ENCODE data around the gene SYT9.

SYT9 gene

DNA sequence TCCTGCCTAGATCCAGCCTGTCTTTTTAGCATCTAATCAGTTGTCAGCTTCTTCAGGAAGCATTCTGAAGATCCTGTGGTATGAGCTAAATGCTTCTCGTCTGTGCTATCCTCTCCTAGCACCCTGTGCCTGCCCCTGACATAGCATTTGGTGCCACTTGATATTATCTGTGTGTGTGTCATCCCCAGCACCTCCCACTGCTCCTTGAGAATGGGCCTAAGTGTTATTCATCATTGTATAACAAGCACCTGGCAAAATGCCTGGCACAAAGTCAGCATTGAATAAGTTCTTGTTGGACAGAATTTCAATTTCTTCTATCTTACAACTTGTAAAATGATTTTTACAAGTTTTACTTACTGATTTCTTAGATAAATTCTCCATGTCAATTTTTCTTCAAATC lies 205.5 kb downstream of the SYT9 start:
- Mint-ChIP-seq H3K4me1 (ENCODE audit: low read depth) (no peaks in the 10 kb centered on the region), H3K4me3 (no peak overlapping the region), H3K27me3 (no peaks in the 10 kb centered on the region), H3K36me3 (ENCODE audit: low read depth) (no peaks in the 10 kb centered on the region), H3K27ac (no peak overlapping the region), H3K9me3 (no peaks in the 10 kb centered on the region)
- intact Hi-C loops (cut with micrococcal nuclease) = no loop called here

DNA sequence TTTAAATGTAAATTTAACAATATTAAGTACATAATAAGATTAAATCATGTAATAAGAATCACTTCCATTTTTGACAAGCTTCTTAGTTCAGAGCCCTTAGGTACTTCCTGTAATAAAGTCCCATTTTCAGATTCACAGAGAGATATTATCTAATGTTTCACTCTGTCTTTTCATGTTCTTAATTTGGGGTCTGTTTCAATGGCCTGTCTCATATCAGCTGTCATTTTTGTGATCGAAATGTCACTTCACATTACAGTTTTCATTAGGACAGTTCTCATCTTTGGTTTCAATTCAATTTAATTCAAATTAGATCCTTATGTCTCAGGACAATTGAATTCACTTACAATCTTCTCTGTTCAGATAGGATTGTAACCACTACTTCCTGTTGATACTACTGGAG lies 211.0 kb downstream of the SYT9 start:
- H3K9me3 Mint-ChIP-seq = no peaks in the 10 kb centered on the region
- peaks cover 1% of the 10 kb centered on the region for H3K27me3 Mint-ChIP-seq
- no peaks in the 10 kb centered on the region for H3K4me1 Mint-ChIP-seq (ENCODE audit: low read depth)
- H3K36me3 Mint-ChIP-seq (ENCODE audit: low read depth) = no peaks in the 10 kb centered on the region
- no peak overlapping the region for H3K27ac Mint-ChIP-seq
- no peak overlapping the region for H3K4me3 Mint-ChIP-seq
- intact Hi-C loops (cut with micrococcal nuclease) = no loop called here

DNA sequence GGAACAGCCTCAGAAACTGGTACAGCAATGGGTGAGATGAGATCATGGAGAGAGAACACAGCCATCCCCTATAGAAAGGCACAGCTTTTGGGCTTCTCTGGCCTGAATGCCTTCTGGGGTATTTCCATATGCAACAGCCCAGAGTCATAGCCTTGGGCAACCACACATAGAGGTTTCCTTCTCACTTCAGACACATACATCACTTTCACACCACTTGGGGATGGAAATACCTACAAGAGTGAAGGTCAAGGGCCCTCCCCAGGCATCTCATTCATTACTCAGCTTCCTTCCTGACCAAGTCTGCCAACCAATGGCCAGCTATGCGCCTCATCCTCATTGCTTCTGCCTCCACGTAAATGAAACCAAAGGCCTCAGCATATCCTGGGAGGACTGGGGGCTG lies 215.9 kb downstream of the SYT9 start:
- H3K9me3 Mint-ChIP-seq = no peaks in the 10 kb centered on the region
- no peak overlapping the region for H3K27ac Mint-ChIP-seq
- H3K27me3 Mint-ChIP-seq = peaks cover 1% of the 10 kb centered on the region
- no peaks in the 10 kb centered on the region for H3K36me3 Mint-ChIP-seq (ENCODE audit: low read depth)
- no peaks in the 10 kb centered on the region for H3K4me1 Mint-ChIP-seq (ENCODE audit: low read depth)
- H3K4me3 Mint-ChIP-seq = no peak overlapping the region
- intact Hi-C loops (cut with micrococcal nuclease) = no loop called here

DNA sequence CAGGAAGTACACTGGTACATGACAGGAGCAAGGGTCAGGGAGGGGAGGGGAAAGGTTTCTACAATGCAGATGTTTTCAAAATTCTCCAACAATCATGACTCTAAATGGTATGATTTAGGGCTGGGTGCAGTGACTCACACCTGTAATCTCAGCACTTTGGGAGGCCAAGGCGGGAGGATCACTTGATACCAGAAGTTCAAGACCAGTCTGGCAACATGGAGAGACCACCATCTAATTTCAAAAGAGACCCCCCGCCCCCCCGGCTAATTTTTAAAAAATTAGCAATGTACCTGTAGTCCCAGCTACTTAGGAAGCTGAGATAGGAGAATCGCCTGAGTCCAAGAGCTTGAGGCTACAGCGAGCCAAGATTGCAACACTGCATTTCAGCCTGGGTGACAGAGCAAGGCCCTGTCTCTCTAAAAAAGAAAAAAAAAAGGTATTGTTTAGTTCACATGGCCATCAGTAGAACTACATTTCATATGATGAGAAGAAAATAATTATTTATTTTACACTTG lies 217.7 kb downstream of the SYT9 start:
- H3K4me3 Mint-ChIP-seq = no peak overlapping the region
- no peaks in the 10 kb centered on the region for H3K27me3 Mint-ChIP-seq
- H3K4me1 Mint-ChIP-seq (ENCODE audit: low read depth) = no peaks in the 10 kb centered on the region
- no peak overlapping the region for H3K27ac Mint-ChIP-seq
- no peaks in the 10 kb centered on the region for H3K36me3 Mint-ChIP-seq (ENCODE audit: low read depth)
- H3K9me3 Mint-ChIP-seq = no peaks in the 10 kb centered on the region
- intact Hi-C loops (cut with micrococcal nuclease) = no loop called here

DNA sequence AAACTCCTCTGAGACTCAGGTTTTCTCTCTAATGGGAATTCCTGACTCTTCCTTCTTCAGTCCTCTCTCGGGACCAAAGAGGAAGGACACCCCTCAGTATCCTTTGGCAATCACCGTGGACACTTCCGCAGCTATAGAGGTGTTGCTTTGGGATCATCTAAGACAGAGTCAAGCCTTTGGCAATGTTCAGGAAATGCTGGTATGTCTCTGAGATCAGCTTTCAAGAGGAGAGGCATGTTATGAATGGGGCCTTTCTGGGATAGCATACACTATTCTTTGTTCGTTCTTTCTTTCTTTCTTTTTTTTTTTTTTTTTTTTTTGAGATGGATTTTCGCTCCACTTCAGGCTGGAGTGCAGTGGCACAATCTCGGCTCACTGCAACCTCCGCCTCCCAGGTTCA lies 219.4 kb downstream of the SYT9 start:
- Mint-ChIP-seq H3K9me3 (no peaks in the 10 kb centered on the region), H3K27ac (no peak overlapping the region), H3K27me3 (no peaks in the 10 kb centered on the region), H3K4me1 (ENCODE audit: low read depth) (no peaks in the 10 kb centered on the region), H3K36me3 (ENCODE audit: low read depth) (no peaks in the 10 kb centered on the region), H3K4me3 (no peak overlapping the region)
- intact Hi-C loops (cut with micrococcal nuclease) = no loop called here

DNA sequence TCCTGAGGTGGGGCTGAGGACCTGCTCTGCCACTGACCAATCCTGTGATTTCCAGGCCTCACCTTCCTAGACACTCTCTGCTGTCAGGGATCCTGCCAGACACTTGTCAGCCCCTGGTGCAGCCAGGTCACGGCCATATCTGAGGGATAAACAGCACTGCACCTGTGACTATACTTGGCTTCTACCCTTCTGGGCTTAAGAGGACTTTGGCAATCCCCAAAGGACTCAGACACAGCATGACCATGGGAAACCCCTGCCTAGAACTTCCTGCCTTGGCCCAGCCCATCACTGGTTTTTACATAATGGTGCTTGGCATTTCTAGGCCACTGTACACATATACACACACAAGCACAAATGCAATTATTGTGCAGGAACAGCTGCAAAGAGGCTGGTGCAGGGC lies 222.0 kb downstream of the SYT9 start:
- Mint-ChIP-seq H3K4me3 (no peak overlapping the region), H3K4me1 (ENCODE audit: low read depth) (peaks cover 14% of the 10 kb centered on the region), H3K27me3 (peaks cover 2% of the 10 kb centered on the region), H3K36me3 (ENCODE audit: low read depth) (no peaks in the 10 kb centered on the region), H3K9me3 (no peaks in the 10 kb centered on the region), H3K27ac (no peak overlapping the region)
- intact Hi-C loops (cut with micrococcal nuclease) = no loop called here

DNA sequence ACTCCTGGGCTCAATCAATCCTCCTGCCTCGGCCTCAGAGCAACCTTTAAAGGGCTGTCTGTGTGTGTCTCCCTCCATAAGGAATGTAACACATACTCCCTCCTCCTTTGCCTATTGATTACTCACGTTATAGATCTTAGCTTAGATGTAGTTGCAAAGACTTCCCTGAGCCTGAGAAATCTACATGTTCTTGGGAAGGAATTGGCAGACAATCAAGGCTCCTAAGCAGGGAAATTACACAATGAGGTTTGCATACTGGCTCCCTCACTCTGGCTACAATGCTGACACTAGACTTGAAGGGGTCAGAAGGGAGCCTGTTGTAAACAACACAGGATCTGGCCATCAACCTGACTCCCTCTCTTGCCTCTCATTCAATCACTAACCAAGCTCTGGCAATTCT lies 228.4 kb downstream of the SYT9 start:
- Mint-ChIP-seq H3K4me1 (ENCODE audit: low read depth) (peaks cover 14% of the 10 kb centered on the region), H3K27me3 (peaks cover 2% of the 10 kb centered on the region), H3K9me3 (no peaks in the 10 kb centered on the region), H3K4me3 (no peak overlapping the region), H3K36me3 (ENCODE audit: low read depth) (no peaks in the 10 kb centered on the region), H3K27ac (no peak overlapping the region)
- intact Hi-C loops (cut with micrococcal nuclease) = no loop called here

DNA sequence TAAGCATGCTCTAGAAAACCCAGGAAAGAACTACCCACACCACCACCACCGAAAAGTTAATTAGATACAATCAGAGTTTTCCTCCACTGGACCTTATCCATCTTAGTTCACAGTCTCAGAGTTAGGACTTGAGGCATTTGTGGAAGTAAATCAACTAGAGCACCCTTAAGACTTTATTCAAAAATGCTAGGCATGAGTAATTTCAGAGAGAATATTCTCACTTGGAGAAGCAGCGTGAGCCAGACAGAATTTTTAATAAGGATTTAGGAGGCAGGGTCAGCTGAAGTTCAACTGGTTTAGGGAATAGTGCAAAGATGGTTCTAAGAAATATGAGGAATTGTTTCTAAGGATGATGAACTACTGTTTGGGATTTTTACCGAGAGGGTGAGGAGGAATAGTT lies 232.4 kb downstream of the SYT9 start:
- H3K4me1 Mint-ChIP-seq (ENCODE audit: low read depth) = peaks cover 2% of the 10 kb centered on the region
- intact Hi-C loops (cut with micrococcal nuclease) = no loop called here
- no peak overlapping the region for H3K27ac Mint-ChIP-seq
- no peaks in the 10 kb centered on the region for H3K9me3 Mint-ChIP-seq
- no peaks in the 10 kb centered on the region for H3K36me3 Mint-ChIP-seq (ENCODE audit: low read depth)
- no peak overlapping the region for H3K4me3 Mint-ChIP-seq
- H3K27me3 Mint-ChIP-seq = no peaks in the 10 kb centered on the region

DNA sequence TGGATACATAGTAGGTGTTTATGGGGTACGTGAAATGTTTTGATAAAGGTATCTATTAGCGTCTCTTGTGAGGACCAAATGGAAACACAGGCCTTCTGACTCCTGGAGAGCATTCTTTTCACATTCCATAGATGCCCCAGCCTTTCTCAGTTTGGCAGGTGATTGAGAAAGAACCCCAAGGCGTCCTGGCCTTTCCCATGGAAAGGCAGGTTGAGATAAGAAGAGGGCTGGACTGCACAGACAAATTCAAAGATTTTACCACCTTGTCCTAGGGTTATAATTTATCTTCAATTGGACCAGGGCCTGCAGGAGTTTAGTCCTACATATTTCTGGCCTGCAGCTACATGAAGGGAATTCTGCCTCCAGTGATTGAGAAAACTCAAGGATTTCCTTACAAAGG lies 232.9 kb downstream of the SYT9 start:
- intact Hi-C loops (cut with micrococcal nuclease) = no loop called here
- Mint-ChIP-seq H3K4me1 (ENCODE audit: low read depth) (peaks cover 7% of the 10 kb centered on the region), H3K36me3 (ENCODE audit: low read depth) (no peaks in the 10 kb centered on the region), H3K27ac (no peak overlapping the region), H3K27me3 (no peaks in the 10 kb centered on the region), H3K9me3 (no peaks in the 10 kb centered on the region), H3K4me3 (no peak overlapping the region)

DNA sequence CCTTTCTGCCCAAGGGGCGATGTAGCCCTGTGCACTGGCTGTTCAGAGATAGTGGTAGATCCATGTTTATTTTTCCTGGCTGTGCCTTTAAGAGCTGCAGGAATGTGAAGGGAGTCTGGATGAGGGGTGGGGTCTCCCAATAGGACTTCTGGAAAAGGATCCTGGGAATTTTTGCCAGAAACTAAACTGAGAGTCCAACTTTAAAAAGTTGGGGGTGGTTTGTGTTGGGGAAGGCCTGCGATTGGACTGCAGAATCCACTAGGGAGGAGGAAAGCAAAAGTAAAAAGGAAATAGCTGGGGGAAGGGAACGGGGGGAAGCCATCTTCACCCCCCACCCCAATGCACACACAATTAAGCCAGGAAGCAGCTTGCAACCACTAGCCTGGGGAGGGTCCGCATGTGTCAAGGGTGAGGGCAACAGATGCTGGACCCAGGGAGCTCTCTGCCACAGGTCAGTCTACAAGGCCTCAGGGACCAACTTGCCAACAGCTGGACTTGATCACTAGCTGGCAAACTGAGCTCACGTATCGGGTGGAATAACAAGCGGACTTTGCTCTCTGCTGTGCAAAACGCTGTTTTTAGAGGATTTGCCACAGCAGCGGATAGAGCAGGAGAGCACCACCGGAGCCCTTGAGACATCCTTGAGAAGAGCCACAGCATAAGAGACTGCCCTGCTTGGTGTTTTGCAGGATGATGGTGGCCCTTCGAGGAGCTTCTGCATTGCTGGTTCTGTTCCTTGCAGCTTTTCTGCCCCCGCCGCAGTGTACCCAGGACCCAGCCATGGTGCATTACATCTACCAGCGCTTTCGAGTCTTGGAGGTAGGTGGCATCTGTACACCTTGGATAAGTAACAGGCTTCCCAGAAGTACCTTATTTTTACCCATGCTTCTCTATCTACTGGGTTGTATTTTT lies 233.7 kb downstream of the SYT9 start, which contains the start of gene OLFML1:
OLFML1 (plus strand) TSS at position 321 of the 912 bp plus-strand sequence; CDS start at position 691, 370 bp downstream.
- H3K9me3 Mint-ChIP-seq = no peaks in the 10 kb centered on the region
- H3K27ac Mint-ChIP-seq = no peak within 1 kb of the TSS
- H3K36me3 Mint-ChIP-seq (ENCODE audit: low read depth) = no peaks in the 10 kb centered on the region
- no peak within 1 kb of the TSS for H3K4me3 Mint-ChIP-seq
- peaks cover 13% of the 10 kb centered on the region for H3K4me1 Mint-ChIP-seq (ENCODE audit: low read depth)
- intact Hi-C loops (cut with micrococcal nuclease) = no loop called here
- no peaks in the 10 kb centered on the region for H3K27me3 Mint-ChIP-seq

DNA sequence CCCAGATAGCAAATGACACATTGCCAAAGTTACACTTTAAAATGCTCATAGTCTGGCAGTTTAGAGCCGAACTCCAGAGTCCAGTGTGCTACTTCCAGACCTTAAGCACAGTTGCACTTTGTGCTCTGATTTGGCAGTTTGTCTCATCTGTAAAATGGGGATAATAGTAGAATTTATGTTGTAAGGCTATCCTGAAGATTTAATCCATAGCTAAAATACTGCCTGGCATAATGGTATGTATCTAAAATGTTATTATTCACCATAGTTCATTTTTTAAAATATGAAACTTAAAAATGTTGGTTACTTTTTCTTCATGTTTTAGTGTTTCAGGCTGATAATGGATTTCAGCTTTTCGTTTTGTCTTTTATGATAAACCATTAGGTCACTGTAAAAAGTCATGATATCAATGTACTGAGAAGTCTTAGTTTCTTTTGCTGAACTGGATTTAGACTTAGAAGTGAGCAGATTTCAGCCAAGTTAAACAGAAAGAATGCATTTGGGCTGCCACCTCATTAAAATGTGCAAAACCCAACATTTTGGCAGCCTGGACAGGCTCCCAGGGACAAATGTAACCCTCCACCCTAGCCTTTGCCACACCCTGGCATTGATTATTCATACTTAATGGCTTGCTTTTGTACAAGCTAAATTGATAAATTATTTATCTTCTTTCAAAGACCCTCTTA lies 234.5 kb downstream of the SYT9 start:
- H3K4me1 Mint-ChIP-seq (ENCODE audit: low read depth) = peaks cover 17% of the 10 kb centered on the region
- intact Hi-C loops (cut with micrococcal nuclease) = no loop called here
- no peak overlapping the region for H3K4me3 Mint-ChIP-seq
- no peaks in the 10 kb centered on the region for H3K36me3 Mint-ChIP-seq (ENCODE audit: low read depth)
- H3K9me3 Mint-ChIP-seq = no peaks in the 10 kb centered on the region
- H3K27ac Mint-ChIP-seq = no peak overlapping the region
- H3K27me3 Mint-ChIP-seq = no peaks in the 10 kb centered on the region

DNA sequence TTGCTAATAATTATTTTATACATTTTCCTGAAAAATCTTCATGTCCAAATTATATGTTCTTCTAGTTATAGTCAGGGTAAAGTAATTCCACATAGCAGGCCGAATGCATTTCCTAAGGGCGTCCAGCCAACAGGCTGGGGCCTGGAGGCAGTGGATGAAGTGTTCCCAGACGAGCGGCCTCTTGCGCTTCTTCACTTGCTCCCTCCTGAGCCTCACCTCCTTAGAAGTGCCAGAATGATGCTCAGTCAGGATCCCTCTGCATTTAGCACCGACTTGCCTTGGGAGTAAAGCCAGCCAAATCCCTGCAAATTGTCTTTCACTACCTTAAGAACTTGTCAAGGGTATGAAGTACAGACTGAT lies 235.1 kb downstream of the SYT9 start:
- H3K27ac Mint-ChIP-seq = no peak overlapping the region
- no peaks in the 10 kb centered on the region for H3K27me3 Mint-ChIP-seq
- intact Hi-C loops (cut with micrococcal nuclease) = no loop called here
- H3K9me3 Mint-ChIP-seq = no peaks in the 10 kb centered on the region
- H3K4me1 Mint-ChIP-seq (ENCODE audit: low read depth) = peaks cover 17% of the 10 kb centered on the region
- H3K4me3 Mint-ChIP-seq = no peak overlapping the region
- no peaks in the 10 kb centered on the region for H3K36me3 Mint-ChIP-seq (ENCODE audit: low read depth)

DNA sequence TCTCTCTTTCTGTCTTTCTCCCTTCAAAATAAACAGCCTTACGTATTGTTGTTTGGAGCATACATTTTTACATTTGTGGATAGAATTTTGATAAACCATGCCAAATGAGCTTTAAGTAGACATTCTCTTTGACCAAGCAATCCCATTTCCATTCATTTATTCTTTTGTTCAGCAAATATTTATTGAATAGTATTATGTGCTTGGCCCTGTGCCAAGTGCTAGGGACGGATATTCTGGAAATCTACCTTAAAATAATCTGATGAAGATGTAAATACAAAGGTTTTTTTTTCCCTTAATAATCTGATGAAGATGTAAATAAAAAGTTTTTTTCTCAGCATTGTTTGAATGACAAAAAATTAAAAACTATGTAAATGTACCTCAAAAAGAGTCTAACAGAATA lies 235.7 kb downstream of the SYT9 start:
- Mint-ChIP-seq H3K27me3 (no peaks in the 10 kb centered on the region), H3K4me1 (ENCODE audit: low read depth) (peaks cover 17% of the 10 kb centered on the region), H3K9me3 (no peaks in the 10 kb centered on the region), H3K27ac (no peak overlapping the region), H3K4me3 (no peak overlapping the region), H3K36me3 (ENCODE audit: low read depth) (no peaks in the 10 kb centered on the region)
- intact Hi-C loops (cut with micrococcal nuclease) = no loop called here

DNA sequence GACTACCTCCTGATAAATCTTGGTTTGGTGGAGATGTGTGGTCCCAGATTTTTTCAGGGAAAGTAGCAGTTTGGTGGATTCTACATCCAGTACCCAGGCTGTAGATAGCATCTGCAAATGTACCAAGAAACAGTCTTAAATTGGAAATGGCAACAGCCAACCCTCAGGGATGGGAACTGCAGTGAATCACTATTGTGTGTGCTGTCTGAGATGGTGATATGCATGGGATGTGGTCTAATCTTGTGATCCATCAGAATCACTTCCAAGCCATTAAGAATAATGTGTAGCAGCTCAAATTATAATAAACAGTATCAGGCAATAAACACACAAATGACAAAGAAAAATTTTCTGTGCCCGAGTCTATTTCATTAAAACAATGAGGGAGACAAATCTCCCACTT lies 237.0 kb downstream of the SYT9 start:
- no peak overlapping the region for H3K4me3 Mint-ChIP-seq
- no peaks in the 10 kb centered on the region for H3K36me3 Mint-ChIP-seq (ENCODE audit: low read depth)
- H3K27ac Mint-ChIP-seq = no peak overlapping the region
- no peaks in the 10 kb centered on the region for H3K9me3 Mint-ChIP-seq
- no peaks in the 10 kb centered on the region for H3K27me3 Mint-ChIP-seq
- peaks cover 17% of the 10 kb centered on the region for H3K4me1 Mint-ChIP-seq (ENCODE audit: low read depth)
- intact Hi-C loops (cut with micrococcal nuclease) = no loop called here

All from dendritic cell treated with granulocyte-macrophage colony-stimulating factor and Interleukin-4, amounts not matched to agents 40 ng/mL and 50 ng/mL, for 4 days (primary cell).